A673 (cell line): Measurements from ENCODE around the gene BDKRB1.

Experiments used
- CTCF ChIP-seq: fragments of 300-800, 200-600 bp; sonication (generic); conservative IDR thresholded peaks from 2 replicates; pipeline ENCODE4 v1.5.1; 2017; ENCODE audit warnings: low read depth, mild to moderate bottlenecking, antibody characterized with exemption, low read length, moderate library complexity, mixed read lengths
- EZH2 ChIP-seq: fragments of 200-600 bp; sonication (generic); IDR thresholded peaks from 2 replicates; pipeline ENCODE4 v1.6.1; 2017; ENCODE audit warnings: borderline replicate concordance, low read depth, mild to moderate bottlenecking, mixed read lengths, antibody characterized with exemption, low read length; ENCODE audit not compliant: poor library complexity, severe bottlenecking

- TF ChIP-seq EZH2 (no peak), CTCF (no peak)
Measured at GRCh38 chr14:96231526-96232130, 24.4 kb upstream of the BDKRB1 start.
